T-helper 1 cell (primary cell): ENCODE results near the gene MON1A.

ENCODE experiments used
- DNase-seq, 5 donors: peaks; one replicate each; pipeline ENCODE4 v3.0.0-alpha.2; 2012 to 2020

Gene MON1A

GRCh38 chr3:49882166-49882565 is 47.4 kb downstream of the MON1A start:
- no peak for DNase-seq

DNA sequence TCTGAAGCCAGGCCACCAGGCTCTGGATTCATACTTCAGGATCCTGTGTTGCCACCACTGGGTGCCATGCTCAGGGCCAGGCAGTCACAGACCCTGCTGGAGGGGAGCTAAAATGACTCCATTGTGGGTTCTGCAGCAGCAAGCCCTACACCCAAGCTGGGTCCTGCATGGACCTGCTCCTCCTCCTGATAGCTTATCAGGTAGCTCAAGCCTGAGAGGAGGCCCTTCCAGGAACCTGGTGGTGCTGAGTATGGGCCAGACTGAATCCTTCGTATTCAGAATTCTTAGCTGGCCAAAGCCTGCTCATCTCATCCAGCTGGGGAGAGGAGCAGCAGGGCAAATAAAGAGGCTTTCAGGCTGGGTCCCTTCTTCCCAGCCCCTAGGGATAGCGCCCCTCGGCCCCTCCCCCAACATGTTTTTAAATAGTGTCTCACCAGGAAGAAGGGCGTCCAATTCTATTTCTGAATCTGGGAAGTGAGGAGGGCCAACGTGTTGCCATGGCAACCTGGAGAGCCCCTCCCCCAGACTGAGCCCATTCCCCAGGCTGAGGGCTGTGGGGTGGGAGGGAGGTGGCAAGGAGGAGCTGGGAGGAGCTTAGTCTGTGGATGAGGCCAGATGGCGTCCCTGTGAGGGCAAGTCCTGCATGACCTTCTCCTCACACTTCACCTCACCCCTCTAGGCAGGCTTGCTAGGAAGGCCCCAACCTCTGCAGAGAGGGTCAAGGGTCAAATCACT is 48.9 kb downstream of the MON1A start:
- DNase-seq = no peak

- no peak for DNase-seq
Observed at GRCh38 chr3:49879721-49880120, 49.9 kb downstream of the MON1A start.

DNA sequence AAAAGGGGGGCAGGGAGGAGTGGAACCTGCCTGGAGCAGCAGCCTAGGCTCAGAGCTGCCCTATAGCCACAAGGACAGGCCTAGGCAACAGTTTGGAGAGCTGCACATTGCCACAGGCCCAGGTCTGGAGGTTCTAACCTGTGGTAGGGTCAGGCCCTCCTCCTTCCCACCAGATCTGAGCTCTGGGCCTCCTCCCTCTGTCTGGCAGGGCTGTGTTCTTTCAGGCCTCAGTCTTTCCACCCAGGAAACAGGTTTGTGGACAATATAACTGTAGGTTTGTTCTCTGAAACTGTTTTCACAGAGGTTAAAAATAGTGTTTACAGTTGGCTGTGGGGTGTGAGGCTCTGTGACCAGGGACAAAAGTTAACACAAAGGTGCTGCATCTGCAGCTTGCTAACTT is 50.9 kb downstream of the MON1A start:
- no peak for DNase-seq

DNA sequence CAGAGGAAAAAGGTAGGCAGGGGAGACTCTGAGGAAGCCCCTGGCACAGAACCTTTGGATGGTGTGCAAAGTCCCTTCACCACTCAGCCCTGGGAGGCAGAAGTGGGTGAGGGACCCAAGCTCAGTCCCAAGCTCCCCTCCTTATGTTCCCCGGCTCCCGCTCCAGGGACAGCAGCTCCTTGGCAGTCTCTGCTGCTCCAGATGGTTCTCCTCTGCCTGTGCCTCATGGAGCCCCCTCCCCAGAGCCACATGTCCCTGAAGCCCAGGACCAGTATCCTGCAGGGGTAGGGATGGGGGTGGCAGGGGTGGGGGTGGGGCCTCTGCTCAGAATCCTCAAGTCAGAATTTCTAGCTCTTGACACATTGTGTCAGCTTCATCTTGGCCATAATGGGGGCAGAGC is 51.9 kb downstream of the MON1A start:
- DNase-seq = no peak

DNA sequence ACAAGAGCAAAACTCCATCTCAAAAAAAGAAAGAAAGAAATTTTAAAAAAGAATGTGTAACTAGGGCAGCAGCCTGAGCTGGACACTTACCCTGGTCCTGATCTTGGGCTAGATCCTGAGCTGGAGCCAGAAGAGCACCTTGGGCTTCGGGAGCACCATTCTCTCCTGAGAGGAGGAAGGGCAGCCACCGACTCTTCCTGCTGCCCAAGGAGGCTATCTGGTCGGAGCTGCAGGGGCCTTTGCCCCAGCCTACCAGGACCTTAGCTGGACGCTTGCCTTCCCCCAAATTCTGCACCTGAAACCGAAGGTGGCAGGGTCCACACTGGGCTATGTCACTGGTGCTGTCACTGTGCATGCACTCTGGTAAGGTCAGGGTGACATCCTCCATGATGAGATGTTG is 53.0 kb downstream of the MON1A start:
- no peak for DNase-seq

DNA sequence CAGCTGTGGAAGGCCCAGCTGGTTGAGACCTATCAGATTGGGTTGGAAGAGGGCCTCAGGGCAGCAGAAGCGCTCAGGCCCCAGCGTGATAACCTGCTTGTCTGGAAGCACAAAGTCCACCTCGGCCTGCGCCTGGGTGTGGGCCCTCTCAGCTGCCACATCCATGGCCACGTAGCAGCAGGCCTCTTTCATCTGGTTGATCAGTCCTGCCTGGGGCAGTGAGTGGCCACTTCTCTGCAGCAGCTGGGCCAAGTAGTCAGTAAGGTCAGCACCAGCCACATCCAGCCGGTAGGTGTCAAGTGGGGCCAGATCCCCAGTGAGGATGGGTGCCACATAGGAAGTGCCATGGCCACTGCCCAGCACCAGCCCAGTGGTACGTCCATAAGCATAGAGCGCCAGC is 56.0 kb downstream of the MON1A start:
- DNase-seq = no peak

- no peak for DNase-seq
Observed at GRCh38 chr3:49872801-49873281, 56.8 kb downstream of the MON1A start.

DNA sequence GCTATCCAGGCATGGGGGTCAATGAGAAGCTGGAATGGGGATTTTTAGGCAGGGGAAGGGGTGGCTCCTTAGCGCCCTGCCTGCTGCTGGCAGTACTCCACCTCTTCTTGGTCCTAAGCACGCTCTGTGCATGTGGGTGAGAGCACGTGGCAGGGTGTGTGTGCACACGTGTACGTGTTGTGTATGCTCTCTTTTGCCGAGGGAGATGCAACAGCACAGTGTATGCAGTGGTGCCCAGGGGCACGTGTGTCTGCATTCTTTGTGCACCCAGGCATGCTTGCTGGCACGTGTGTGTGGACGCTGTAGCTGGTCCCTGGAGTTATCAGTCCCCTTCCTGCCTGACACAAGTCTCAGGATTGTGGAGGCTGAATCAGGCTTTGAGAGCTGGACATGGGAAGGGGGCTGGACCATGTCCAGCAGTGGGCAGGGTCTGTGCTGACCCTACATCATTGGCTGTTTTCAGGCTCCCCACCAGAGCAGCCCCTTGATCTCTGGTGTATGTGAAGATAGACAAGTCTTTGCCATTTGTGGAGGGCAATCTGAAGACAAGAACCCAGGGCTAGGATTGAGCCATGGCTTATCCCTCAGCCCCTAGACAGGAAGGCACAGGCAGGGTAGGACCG is 58.0 kb downstream of the MON1A start:
- DNase-seq = no peak

GRCh38 chr3:49869525-49870126 is 60.0 kb downstream of the MON1A start, which contains the start of gene CAMKV:
TSS of gene CAMKV (minus strand) at chr3:49869906. CDS start at chr3:49862388, 7,518 bp downstream.
- DNase-seq = peak in 1 of 5 donors; percentile 20

- DNase-seq = no peak
Observed at GRCh38 chr3:49868862-49869466, 60.6 kb downstream of the MON1A start.

DNA sequence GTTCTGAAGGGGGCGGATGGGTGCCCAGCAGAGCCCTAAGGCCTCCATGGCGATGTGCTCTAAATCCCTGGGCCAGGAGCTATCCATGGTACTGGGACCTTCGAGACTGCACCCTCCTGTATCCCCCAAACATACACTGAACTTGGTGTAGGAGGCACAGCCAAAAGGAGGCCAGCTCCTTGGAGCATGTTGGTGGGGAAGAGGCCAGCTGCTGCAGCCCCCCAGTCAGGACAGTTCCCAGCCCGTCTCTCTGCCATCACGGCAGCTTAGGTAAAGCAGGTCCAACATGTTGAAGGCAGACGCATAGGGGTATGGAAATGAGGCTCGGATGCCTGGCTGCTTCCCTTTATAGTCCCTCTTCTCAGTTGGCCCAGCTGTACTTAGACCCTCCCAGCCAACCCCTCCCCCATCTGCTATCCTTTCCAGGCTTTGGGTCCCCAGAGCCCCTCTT is 61.7 kb downstream of the MON1A start:
- DNase-seq = no peak

DNA sequence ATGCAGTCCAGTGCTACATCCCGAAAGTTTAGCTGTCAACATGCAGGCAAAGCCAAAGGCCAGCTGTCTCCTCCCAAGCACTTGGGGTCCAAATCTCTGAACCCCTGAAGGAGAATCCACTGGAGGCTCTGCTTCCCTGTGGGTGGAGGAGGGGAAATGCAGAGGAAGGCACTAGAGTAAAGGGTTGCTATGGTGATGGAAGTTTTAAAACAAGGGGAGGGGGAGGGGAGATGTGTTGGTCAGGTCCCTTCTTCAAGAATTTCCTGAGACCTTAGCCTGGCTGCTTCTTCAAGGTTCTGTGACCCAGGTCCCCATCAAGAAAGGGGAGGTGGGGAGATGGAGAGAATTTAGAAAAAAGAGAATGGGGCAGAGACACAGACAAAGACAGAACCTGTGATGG is 62.2 kb downstream of the MON1A start:
- no peak for DNase-seq

- no peak for DNase-seq
Observed at GRCh38 chr3:49865198-49865784, 64.3 kb downstream of the MON1A start.

- no peak for DNase-seq
Observed at GRCh38 chr3:49864505-49864904, 65.1 kb downstream of the MON1A start.

- no peak for DNase-seq
Observed at GRCh38 chr3:49859576-49860305, 69.9 kb downstream of the MON1A start.
